Stimulated activated CD8-positive, alpha-beta memory T cell treated with anti-CD3 and anti-CD28 coated beads, Interleukin-12 subunit alpha, Interleukin-12 subunit beta, amount 100 ng/mL, for 24 hours (primary cell): ENCODE measurements around the gene CLEC20A.
"Not testable (repeated sequence)": the region's sequence is repeated elsewhere in the genome, so short reads cannot be mapped to it uniquely, and the experiment has no call there.

Source experiments
- DNase-seq: peaks from one replicate; pipeline ENCODE4 v3.0.0-alpha.2; 2020; ENCODE audit errors: extremely low read depth

Gene CLEC20A

DNA sequence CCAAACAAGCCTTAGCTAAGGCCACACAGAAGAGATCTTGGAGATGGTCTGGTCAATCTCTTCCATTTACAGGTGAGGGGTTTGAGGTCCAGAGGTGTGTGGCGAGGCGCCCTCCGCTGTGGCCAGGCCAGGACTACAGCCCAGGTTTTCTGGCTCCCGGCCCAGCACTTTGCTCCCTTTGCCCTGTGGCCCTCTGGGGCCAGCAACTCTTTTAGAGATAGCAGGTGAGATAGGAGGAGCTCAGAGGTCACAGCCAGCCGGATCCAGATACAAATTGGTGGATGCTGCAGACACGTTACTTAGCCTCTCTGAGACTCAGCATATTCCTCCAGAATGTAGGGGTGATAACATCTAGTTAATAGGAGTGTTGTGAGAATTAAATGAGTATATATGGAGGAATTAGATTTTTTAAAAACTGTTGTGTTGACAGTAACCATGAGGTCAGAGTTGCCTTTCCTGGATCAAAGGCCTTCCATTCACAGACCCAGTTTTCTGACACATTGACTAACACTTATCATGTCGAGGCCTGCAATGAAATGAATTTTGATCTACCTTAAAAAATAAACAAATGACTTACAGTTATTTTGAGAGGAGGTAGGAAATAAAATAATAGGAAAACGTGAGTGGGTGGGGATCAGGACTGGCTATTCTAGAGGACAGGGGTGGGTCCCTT is 32.7 kb upstream of the CLEC20A start:
- DNase-seq: no peak

DNA sequence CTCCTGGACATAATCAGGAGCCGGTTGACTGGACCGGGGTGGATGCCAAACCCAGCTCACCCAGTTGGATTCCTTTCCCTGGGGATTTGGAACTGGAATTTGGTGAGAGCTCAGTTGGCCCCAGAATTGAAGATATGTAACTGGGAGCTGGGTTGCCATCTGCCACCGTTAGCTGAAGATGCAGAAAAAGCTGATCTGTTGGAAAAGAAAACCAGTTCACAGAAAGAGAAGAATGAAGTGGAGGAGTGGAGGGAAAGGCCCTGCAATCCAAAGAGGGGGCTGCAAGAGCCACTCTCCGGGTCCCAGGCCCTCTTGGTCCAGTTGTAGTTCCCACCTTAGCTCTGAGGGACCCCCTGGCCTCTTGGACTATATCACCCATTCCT is 32.2 kb upstream of the CLEC20A start:
- no peak for DNase-seq

DNA sequence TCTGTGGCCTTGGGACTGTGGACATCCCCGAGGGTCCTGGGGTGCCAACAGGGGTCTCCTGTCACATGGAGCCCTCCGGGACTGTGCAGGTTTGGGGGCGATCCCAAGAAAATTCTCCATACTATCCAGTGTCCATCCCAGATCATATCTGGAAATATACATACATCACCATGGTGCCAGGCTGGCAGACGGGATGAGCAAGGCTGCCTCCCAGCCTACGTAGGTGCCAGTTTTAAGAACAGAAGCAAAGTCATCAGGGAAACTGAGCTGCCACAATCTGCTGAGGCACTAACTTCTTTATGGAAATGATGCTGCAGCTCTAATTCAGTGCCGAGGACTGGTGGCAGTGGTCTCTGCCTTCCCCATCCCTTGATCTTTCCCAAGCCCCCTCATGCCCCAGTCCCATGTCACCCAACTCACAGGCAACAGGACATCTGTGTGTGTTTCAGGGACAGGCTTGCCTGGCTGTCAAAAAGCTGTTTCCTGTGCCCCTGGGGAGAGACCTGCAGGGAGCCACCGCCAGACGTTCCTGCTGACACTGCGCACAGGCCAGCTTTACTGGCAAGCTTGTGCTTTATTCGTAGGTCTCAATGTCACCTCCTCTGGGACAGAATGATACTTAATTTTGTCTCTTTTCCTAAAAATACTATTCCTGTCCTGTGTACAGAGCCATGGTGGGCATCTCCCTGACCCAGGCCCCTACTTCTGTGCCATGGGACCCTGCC is 31.6 kb upstream of the CLEC20A start:
- no peak for DNase-seq

DNA sequence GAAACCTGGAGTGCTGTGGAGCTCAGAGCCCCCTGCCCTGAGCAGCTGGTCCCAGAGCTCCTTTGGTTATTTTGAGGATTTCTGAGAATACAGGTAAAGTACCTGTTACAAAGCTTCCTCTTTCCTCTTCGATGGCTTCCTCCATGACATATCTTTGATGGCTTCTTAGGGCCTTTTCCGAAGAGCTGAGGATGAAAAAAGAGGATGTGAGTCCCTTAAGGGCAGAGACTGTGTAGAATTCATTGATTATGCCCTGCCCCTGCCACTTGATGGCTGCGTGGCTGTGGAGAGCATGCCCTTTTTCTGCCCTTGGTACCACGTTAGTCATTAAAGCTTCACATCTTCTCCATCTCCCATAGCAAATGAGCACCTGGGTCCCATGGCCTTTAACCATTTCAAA is 30.4 kb upstream of the CLEC20A start:
- DNase-seq: no peak

DNA sequence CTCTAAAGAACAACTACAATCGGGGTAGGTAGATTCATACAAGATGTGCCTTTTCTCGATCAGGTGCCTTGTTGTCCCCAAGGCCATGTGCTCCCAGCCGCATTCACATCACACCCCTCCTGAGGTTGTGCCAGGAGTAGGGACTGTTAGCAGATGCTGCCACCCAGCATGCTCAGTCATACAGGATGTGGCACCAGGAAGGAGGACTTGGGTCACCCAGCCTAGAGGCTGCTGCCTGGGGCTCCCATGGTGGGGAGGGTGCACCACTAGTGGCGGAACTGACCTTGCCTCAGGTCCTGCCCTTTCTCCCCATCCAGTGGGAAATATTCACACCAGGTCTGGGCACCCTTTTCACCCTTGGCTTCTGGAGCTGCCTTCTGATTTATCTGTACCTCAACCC is 24.5 kb upstream of the CLEC20A start:
- no peak for DNase-seq

DNA sequence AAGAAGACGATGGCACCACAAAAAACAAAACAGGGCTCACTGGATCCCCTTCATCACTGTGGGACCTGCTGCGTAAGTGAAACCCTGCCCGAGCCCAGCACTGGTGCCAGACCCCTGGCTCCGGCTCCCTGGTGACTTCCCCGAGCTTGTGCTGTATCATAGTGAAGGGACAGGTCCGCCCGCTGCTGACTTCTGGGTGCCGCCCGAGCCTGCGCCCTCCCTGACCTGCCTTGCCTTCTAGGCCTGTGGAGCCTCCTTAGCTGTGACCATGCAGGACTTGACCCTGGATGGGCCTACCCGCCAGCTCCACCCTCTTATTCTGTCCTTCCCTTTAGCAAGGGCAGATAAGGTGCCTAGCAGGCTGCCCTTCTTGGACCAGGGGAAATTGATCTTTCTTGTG is 24.0 kb upstream of the CLEC20A start:
- no peak for DNase-seq

DNA sequence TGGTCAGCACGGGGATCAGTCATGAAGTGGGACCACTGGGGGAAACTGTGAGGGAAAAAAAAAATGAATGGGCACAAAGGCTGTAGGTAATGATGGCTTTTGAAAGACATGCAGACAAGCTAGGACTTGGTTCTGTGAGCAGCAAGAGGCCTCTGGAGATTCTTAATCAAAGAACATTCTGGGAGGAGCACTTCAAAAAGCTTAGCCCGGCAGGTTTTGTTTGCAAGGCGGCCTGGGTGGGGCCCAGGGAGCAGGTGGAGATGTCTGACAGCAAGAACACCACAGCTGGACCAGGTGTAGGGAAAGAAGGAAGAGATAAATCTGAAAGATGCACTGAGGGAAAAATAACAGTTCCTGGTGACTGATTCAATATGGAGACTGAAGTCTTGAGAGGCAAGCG is 22.1 kb upstream of the CLEC20A start:
- no peak for DNase-seq

DNA sequence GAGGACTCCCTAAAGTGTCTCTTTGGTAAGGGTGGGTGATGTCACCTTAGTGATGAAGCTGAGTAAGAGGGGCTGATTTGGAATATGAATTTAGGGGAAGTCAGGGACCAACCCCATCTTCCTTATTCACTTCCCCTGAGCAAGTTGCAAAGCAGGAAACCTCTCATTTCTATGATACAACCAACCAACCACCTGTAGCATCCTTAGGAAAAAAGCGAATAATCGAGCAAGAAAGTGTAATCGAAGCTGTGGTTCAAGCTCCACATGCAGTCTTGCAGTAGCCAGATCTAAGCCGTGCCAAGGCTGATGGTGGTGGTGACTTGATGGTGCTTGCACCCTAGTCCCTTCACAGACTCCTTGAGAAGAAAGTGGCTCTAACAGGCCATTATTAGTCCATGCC is 19.3 kb upstream of the CLEC20A start:
- no peak for DNase-seq

DNA sequence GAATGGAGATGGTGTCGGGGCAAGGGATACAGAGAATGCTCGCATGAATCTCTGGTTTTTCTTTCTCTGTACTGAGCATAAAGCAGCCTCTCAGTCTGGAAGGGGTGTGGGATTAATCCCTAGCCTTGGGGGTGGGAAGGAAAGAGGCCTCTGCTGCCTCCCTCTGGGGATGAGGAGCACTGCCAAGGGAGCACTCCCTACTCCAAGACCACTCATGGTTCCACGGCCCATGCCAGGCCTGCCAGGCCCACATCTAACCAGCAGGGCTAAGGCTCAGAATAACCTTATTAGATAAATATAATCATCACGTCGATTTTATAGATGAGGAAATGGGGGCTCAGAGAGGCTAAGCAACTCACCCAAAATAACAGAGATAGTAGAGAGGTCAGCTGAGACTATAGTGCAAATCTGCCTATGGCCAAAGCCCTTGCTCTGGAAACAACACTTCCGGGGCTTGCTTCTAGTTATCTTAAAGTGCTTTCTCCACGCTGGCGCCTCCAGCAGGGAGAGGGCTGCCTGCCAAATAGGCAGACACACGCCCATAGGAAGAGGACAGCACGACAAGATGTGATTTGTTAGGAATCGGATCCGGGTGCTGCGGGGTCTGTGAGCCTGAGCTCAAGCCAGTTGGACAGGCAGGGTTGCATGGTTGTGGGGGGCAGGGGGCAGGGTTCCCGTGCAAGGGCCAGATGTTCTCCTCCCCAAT is 16.7 kb upstream of the CLEC20A start:
- no peak for DNase-seq

DNA sequence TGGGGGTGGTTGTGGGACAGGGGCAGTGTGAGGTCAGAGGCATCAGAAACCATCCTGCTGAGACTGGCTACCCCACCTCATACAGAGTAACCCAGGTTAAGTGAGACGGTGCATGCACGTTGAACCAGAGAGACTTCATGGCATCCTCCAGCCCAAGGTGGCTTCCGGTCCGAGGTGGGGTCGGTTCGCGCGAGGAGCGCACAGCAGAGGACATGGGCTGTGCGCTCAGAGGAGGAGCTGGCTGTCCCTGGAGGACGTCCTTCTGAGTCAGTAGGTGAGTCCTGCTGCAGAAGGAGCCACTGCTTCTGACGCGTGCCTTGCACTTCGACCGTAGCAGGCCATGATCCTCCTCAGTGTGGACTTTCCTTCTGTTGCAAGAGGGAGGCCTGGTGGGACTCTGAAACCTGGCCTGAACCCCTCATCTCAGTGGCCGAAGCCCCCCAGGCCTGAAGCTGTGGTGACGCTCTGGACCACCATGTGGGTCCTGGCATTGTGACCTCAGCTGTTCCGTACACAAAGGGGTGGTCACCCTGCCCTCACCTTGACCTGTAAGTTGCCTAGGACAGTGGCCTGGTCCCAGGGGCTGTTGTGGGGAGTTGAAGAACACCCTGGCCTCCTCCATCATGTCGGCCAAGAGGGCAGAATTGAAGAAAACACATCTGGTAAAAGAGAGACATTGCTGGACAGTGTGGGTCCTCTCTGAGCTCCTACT is 16.0 kb upstream of the CLEC20A start, which contains the start of gene TEX35:
TSS of gene TEX35 (plus strand) at position 544 of the 712 bp plus-strand sequence. CDS start at position 624, 80 bp downstream.
- DNase-seq: no peak

DNA sequence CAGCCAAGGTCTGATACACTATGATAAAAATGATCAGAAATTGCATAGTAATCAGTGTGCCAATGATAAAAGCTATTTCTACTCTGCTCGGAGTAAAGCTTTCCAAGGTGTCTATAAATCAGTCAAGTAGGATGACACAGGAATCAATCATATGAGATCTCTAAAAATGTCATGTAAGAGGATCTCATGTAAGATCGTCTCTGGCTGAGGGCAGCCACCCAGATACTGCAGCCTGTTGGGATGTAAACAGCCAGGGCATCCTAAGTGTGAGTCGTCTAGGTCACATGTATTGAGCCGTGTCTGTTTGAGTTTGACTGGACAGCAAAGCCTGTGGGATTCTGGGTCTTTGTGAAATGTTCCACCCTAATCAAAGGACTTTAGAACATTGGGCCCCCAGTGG is 13.4 kb upstream of the CLEC20A start:
- DNase-seq: no peak

DNA sequence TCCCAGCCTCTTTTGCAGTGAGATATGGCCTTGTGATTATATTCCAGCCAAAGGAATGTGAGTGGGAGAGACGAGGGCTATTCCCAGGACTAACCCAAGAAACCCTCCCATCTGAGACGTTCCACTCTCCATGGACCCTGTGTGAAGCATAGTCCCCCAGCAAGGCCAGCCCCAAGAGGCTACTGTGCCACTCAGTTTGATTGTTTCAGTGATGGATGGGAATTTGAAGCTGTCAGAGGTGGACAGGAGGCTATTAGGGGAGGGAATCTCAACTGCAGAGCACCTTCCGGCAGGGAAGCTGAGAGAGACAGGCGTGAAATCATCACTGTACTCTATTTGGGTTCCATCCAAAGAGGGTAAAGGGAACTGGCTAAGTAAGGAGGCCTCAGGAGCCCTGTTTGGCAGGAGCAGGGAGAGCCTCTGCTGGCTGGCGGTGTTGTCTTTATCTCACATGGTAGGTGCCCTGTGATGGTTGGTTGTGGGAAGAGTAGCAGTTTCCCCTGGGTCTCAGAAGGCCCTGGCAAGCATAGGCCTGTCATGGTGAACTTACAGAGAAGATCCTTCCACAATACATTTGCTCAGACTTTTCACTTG is 12.7 kb upstream of the CLEC20A start:
- no peak for DNase-seq

DNA sequence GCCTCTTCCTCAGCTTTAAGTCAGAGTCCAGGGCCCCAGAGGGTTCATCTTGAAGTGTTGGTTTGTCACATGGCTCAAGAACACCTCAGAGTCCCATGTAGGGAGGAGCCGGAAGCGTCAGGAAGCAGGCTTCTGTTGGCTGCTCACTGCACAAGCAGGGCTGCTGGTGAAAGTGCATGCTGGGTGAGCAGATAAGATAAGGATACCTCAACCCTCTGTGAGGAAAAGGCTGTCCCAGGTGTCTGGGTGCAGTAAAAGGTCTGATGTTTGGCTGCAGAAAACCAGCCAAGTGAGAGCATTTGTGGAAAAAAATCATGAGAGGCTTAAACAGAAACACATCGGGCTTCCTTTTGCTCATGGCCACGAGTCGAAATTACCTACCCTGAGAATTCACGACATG is 9.9 kb upstream of the CLEC20A start:
- DNase-seq: no peak

DNA sequence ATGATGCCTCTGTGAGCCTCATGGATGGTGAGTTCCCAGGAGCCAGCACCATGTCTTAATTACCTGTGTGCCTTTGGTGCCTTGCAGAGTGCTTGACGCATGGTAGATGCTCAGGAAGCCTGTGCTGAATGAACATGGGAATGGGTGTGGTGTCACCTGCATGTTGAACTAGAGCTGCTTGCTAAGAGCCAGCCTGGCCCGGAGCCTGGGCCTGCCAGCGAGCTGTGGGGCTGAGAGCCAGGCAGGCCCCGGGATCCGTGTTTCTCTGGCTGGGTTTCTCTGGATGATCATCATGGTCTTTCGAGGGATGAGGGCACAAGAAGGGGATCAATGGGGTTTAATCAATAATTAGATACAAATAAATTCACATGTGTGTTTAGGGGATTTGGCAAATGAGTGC is 9.4 kb upstream of the CLEC20A start:
- no peak for DNase-seq

DNA sequence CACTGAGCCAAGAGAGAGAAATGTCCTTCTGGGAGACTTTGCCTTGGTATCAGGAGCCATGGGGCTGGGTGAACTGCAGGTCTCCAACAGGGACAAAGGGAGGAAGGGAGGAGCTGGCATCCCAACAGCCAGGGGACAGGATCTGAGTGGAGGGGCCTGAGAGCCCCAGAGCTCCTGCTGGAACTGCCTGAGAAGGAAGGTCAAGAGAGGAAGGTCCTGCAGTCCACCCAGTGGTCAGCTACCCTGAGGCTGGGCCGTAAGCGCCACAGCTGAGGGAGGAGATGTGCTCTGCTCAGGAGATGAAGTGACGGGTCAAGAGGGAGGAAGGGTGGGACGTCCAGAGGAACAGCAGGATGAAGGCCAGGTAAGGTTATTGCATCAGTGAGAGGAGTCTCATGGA is 7.5 kb upstream of the CLEC20A start:
- DNase-seq: no peak

DNA sequence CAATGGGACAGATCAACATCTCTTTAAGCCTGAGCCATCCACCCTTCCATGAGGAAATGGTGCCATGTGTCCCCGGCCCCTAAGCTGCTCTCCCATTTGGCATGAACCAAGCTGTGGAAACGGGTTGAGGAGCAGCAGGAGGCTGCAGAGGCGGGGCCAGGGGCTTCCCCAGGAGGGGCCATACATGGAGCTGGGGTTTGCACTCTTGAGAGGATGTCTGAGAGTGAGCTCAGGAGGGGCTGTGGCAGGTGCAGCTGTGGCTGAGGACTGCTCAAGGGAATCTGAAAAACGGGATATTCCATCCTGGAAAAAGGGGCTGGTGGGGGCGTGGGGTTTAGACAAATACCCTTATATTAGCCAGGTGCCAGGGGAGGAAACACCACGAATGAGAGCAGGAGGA is 7.1 kb upstream of the CLEC20A start:
- no peak for DNase-seq

DNA sequence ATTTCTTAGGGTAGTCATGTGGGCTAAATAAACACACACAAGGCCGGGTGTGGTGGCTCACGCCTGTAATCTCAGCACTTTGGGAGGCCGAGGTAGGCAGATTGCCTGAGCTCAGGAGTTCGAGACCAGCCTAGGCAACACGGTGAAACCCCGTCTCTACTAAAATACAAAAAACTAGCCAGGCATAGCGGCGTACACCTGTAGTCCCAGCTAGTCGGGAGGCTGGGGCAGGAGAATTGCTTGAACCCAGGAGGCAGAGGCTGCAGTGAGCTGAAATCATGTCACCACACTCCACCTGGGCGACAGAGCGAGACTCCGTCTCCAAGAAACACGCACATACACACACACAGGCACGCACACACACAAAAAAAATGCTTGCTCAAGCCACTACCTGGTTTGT is 6.6 kb upstream of the CLEC20A start:
- not testable (repeated sequence) for DNase-seq

DNA sequence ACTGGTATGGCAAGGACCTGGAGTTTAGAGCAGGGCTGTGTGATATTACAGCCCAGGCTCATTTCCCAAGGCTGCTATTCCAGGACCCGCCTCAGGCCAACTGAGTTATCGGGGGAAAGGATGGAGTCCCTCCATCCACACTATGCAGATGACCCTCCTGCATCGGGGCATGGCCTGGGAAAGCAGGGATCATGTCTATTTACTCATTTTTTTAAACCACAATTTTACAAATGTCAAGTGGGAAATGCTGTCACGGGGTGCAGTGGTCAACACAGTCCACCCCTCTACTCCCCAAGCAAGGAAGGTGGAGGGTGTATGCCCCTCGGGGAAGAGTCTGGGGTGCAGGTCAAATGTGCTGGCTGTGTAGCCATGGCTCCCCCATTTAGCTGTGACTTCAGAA is 6.1 kb upstream of the CLEC20A start:
- no peak for DNase-seq

DNA sequence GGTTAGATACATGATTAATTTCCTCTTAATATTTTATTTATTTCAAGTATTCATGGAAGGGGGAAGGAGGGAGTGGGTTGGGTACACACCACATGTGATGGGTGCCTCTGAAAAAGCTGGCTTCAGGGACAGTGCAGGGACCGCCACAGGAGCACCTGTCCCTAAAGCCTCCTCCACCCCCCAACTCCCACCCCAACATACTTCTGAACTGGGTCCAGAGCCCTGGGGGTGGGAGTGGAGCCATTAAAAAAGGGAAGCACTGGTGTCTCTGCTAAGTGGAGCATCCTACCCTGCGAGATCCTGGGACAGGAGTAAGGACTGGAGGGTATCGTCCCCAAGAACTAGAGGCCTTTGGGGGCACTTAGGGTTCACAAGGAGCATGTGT is 5.6 kb upstream of the CLEC20A start:
- DNase-seq: no peak

DNA sequence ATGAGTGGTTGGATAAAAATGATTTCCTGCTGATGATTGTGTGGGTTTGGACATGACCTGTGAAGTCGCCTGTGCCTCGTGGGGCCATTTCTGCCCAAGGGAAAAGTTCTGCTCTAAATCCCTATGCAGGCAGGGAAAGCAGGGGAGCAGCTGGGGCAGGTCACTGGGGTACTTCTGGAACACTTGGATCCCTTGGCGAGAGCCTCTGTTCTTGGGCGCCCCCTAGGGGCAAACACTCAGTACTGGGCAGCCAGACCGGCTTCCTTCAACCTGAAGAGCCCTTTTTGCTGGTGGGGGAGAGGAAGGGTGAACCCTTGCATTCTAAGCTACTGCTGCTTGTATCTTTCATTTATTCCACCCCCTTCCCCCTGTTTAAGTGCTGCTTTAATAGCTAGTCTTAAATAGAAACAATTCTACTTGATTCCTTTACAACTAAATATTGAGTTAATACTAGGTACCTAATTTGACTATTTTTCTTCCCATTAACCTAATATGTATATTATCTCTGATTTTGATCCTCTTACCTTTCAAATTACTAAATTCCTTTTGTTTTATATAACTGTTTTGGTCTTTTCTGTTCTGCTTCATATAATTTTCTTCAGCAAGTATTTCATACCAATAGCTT is 5.1 kb upstream of the CLEC20A start:
- peak; percentile 12 for DNase-seq

DNA sequence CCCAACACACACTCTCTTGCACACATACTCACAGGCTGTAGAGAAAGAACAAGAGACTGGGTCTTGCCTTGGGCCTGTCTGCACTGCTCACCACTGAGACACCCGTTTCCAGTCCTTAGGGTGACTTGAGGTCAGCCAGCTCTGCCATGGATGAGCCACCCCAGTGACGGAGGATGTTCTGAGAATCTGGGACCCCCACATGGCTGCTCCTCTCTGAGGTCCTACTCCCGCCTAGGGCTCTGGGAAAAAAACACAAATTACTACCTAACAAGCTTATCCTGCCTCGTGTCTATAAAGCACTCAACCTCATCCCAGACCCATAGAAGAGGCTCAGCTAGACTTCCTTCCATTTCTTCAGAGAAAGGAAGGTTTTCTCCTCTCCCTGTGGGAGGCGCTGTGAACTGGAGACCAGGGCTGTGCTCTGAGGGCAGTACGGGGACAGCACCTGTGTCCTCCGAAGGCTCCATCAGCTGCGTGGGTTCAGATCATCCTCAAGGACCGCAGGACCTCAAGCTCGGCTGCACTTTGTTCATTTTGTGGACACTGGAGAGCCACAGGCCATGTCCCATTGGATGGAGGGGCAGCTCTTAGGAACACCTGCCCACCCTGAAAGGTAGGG is 4.3 kb upstream of the CLEC20A start:
- DNase-seq: no peak
